ENCODE data around the gene TRDMT1.

- TF ChIP-seq CTCF (IDR thresholded peaks at IDR 0.05) (no peak), POLR2A (IDR thresholded peaks at IDR 0.05) (no peak)
These were observed 79.4 kb downstream of the TRDMT1 start for GRCh38 chr10:17122052-17122451.
